ENCODE measurements around the gene STAT5A. TPM values are rescaled to one million over a fixed set of nuclear protein-coding genes. Genes with fewer than 3 reads are reported as not detected.
A peak's percentile ranks its signal among the peaks of the same experiment; 100 is the strongest.

STAT5A gene
- total and polyA plus RNA-seq, 9 of the 15 experiments (the other 6 are each of a cell fraction or from before 2014, with no cell fraction given) = 79.9 to 415 (median 196) TPM

DNA sequence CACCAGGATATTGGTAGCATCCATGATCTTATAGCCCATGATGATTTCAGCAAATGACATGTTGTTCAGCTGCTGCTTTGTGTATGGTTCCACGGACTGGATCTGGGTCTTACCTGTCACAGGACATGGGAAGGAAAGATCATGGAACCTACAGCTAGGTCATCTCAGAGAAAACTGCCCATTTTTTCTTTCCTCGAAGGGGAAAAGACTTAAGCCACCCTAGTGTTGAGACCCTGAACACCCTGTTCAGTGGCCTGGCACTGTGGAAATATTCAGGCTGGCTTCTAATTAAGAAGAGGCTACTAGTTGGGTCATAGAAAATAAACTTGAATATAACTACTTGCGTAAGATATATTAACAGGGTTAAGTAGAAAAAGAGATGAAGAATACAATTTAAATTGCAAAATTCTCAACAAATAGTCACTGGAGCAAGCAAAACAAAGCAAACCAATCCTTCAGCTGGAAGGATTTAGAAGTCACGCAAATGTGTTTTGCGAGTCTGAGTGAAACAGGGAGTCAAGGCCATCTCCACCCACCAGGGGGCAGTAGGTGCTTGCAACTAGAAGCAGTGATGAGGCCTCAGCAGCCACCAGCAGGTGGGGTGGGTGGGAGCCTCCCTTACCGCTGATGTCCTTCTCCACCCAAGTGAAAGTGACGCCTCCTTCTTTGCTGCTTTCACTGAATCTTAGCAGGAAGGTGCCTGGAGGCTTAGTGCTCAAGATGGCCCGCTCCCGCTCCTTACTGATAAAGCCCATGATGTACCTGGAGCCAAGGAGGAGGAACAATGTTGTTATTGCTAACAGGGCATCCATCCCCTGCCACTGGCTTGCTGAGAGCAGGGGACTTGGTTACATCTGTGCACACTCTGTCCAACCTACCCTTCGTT is 34.3 kb downstream of the STAT5A start (continued):
- TF ChIP-seq ZNF655 (CRISPR knock-in tag; IDR thresholded peaks at IDR 0.05) (no peak), HDAC8 (tag; IDR thresholded peaks at IDR 0.05) (no peak), BRD9 (IDR thresholded peaks at IDR 0.05; ENCODE audit: low read depth, partially characterized antibody) (peak; percentile 22), HDAC2 (IDR thresholded peaks at IDR 0.05) (peak; percentile 17; the same call in 1 of the 2 replicates), EZH2 (IDR thresholded peaks at IDR 0.05; ENCODE audit: borderline replicate concordance, low read depth, low read length) (no peak), PREB (CRISPR knock-in tag; IDR thresholded peaks at IDR 0.05) (0 out of 2 replicates have a peak, but pooled peaks have one; percentile 73), BACH1 (tag; IDR thresholded peaks at IDR 0.05) (0 out of 2 replicates have a peak, but pooled peaks have one; percentile 28), ZNF239 (CRISPR knock-in tag; IDR thresholded peaks at IDR 0.05) (no peak; the same call in 1 of the 2 replicates), U2AF1 (optimal IDR thresholded peaks at IDR 0.05; ENCODE audit: low read depth, low read length) (no peak), RBM17 (IDR thresholded peaks at IDR 0.05; ENCODE audit: borderline replicate concordance, low read depth, low read length) (no peak), NBN (IDR thresholded peaks at IDR 0.05; ENCODE audit: low read depth) (0 out of 2 replicates have a peak, but pooled peaks have one; percentile 62), CCAR2 (IDR thresholded peaks at IDR 0.05; ENCODE audit: low read depth, low read length) (no peak), FOXA3 (CRISPR knock-in tag; conservative IDR thresholded peaks at IDR 0.05 in 1 of 2, IDR thresholded peaks at IDR 0.05 in 1 of 2) (no peak), HNRNPH1 (optimal IDR thresholded peaks at IDR 0.05; ENCODE audit: low read depth, low read length) (no peak), ZC3H4 (CRISPR knock-in tag; IDR thresholded peaks at IDR 0.05; ENCODE audit: borderline replicate concordance) (no peak), RBM14 (IDR thresholded peaks at IDR 0.05; ENCODE audit: borderline replicate concordance, insufficient read depth, low read depth, low read length) (no peak), NR2F6 (CRISPR knock-in tag; IDR thresholded peaks at IDR 0.05) (no peak), GTF2B (IDR thresholded peaks at IDR 0.05; ENCODE audit: extremely low read depth, insufficient read length) (no peak), RB1 (IDR thresholded peaks at IDR 0.05; ENCODE audit: low read depth) (peak; percentile 73; the same call in 1 of the 2 replicates), HSF4 (CRISPR knock-in tag; IDR thresholded peaks at IDR 0.05; ENCODE audit: borderline replicate concordance) (no peak)
- TF ChIP-seq, protein P1, sequence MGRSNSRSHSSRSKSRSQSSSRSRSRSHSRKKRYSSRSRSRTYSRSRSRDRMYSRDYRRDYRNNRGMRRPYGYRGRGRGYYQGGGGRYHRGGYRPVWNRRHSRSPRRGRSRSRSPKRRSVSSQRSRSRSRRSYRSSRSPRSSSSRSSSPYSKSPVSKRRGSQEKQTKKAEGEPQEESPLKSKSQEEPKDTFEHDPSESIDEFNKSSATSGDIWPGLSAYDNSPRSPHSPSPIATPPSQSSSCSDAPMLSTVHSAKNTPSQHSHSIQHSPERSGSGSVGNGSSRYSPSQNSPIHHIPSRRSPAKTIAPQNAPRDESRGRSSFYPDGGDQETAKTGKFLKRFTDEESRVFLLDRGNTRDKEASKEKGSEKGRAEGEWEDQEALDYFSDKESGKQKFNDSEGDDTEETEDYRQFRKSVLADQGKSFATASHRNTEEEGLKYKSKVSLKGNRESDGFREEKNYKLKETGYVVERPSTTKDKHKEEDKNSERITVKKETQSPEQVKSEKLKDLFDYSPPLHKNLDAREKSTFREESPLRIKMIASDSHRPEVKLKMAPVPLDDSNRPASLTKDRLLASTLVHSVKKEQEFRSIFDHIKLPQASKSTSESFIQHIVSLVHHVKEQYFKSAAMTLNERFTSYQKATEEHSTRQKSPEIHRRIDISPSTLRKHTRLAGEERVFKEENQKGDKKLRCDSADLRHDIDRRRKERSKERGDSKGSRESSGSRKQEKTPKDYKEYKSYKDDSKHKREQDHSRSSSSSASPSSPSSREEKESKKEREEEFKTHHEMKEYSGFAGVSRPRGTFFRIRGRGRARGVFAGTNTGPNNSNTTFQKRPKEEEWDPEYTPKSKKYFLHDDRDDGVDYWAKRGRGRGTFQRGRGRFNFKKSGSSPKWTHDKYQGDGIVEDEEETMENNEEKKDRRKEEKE (IDR thresholded peaks at IDR 0.05; ENCODE audit: borderline replicate concordance in 1 of 2, control insufficient read depth in 1 of 2, low read depth in 2 of 2, low read length in 1 of 2) = no peak

Data from K562 (cell line).